NOMO-1 (cell line): ENCODE measurements around the gene ARV1.
"Not testable (repeated sequence)": the region's sequence is repeated elsewhere in the genome, so short reads cannot be mapped to it uniquely, and the experiment has no call there.

Experiments used
- DNase-seq, 2 experiments: peaks; one replicate each; lab custom pipeline; 2025; ENCODE audit not compliant: unreplicated experiment in 2 of 2; lab: John Stamatoyannopoulos, UW

Gene ARV1

GRCh38 chr1:231040800-231041718 is 62.2 kb downstream of the ARV1 start:
- no peak for DNase-seq

GRCh38 chr1:231041719-231042261 is 62.9 kb downstream of the ARV1 start:
- no peak for DNase-seq

- no peak for DNase-seq
Measured at GRCh38 chr1:231044588-231044987, 65.7 kb downstream of the ARV1 start.

- no peak for DNase-seq
Measured at GRCh38 chr1:231045286-231045685, 66.4 kb downstream of the ARV1 start.

- not testable (repeated sequence) for DNase-seq
Measured at GRCh38 chr1:231045921-231046729, 67.2 kb downstream of the ARV1 start.

GRCh38 chr1:231046730-231047395 is 68.0 kb downstream of the ARV1 start:
- no peak for DNase-seq

GRCh38 chr1:231047529-231047928 is 68.6 kb downstream of the ARV1 start:
- not testable (repeated sequence) for DNase-seq

- DNase-seq = not testable (repeated sequence)
Measured at GRCh38 chr1:231048419-231048818, 69.5 kb downstream of the ARV1 start.

- peak in 1 of 2 experiments; percentile 37 for DNase-seq
Measured at GRCh38 chr1:231049121-231049979, 70.5 kb downstream of the ARV1 start.
